GM12801 (cell line): ENCODE results near the gene DPP6.

Source experiments
- TF ChIP-seq, protein P1 (sequence below): IDR thresholded peaks from one replicate; pipeline ENCODE4 v1.5.1; 2011; ENCODE audit warnings: control low read depth; ENCODE audit not compliant: insufficient read length; ENCODE audit errors: extremely low read depth

Gene DPP6

GRCh38 chr7:154858836-154859537, 806.8 kb downstream of the DPP6 start:
- TF ChIP-seq, protein P1, sequence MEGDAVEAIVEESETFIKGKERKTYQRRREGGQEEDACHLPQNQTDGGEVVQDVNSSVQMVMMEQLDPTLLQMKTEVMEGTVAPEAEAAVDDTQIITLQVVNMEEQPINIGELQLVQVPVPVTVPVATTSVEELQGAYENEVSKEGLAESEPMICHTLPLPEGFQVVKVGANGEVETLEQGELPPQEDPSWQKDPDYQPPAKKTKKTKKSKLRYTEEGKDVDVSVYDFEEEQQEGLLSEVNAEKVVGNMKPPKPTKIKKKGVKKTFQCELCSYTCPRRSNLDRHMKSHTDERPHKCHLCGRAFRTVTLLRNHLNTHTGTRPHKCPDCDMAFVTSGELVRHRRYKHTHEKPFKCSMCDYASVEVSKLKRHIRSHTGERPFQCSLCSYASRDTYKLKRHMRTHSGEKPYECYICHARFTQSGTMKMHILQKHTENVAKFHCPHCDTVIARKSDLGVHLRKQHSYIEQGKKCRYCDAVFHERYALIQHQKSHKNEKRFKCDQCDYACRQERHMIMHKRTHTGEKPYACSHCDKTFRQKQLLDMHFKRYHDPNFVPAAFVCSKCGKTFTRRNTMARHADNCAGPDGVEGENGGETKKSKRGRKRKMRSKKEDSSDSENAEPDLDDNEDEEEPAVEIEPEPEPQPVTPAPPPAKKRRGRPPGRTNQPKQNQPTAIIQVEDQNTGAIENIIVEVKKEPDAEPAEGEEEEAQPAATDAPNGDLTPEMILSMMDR, result no peak

DNA sequence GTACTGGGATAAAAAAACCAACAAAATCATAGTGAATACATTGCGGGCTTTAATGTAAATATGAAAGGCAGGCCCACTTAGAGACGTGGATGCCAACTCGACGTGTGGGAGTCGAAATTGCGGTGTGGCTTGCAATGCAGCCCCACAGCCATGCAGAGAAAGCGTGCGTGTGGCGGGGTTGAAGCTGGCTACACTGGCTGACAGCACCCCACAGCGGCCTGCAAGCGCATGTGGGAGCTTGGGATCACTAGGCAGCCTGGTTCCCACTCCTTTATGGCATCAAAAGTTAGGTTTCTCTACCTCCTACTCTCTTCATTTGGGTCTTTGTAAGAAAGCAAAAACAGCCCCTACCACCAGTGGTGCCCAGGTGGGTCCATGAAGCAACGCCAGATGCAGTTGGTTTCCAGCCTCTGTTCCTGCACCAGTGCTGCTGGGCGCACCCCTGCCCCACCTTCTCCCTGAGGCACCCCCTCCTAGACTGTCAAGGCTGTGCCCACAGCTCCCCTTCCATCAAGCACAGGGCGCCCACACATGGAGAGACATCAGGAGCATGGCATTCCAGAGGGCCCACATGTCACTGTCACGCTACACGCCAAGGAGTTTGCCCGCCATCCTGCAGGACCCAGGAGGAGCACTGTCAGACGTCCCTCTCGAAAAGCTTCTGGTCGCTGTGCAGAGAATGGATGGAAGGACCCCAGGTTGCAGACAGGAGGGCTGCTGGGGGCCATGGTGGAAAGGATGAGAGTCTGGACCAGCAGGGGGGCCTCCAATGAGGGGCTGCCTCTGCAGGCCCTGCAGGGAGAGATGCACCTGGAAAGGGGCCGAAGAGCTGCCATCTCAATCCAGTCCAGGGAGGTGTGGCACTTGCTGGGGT, 807.8 kb downstream of the DPP6 start:
- TF ChIP-seq, protein P1, result no peak

DNA sequence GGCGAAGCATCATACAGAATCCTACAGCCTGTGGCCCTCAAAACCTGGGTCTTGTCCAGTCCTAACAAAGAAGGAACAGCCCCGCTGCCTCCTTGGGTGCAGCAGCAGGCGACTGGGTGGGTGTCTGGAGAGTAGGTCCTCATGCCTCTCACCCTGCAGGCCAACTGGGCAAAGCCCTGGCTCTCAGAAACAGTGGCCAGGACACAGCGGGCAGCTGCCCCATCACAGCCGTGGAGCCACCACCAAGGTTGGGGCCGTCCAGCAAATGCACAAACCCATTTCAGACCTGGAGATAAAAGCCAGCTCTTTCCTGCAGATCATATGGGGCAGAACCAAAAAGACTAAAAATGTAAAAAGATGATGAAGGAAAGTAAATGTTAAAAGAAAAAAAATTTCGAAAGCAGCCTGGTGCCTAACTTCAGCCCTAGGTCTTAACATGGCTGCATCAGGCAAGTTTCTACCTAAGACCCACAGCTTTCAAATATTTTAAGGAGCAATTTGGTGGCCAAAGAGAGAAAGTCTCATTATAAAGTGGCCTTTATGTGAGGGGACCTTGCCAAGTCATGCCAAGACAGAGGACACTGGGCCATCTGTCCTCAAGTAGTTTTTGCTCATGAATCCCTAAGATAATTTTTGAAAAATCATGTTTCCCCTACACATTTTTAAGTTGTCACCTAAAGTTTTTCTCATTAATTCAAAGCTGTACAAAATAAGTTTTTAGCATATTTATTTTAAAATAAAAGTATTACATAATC, 808.6 kb downstream of the DPP6 start:
- TF ChIP-seq, protein P1, result no peak

DNA sequence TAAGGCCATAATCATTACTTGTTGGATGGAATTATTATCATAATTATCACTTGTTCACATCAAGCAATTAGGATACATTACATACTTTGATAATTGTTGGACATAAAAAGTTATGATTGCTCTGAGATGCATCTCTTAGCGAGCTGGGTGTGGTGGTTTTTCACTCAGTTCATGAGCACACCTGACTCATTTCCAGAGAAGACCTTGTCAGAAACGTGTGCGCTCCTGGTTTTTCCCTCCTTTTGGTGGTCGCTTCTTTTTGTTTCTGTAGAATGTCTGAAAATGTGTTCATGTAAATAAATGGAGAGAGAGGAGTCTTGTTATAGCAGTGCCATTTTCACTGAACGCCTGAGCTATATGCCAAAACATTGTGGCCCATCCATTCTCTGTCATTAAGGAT, 809.4 kb downstream of the DPP6 start:
- TF ChIP-seq, protein P1, result no peak

DNA sequence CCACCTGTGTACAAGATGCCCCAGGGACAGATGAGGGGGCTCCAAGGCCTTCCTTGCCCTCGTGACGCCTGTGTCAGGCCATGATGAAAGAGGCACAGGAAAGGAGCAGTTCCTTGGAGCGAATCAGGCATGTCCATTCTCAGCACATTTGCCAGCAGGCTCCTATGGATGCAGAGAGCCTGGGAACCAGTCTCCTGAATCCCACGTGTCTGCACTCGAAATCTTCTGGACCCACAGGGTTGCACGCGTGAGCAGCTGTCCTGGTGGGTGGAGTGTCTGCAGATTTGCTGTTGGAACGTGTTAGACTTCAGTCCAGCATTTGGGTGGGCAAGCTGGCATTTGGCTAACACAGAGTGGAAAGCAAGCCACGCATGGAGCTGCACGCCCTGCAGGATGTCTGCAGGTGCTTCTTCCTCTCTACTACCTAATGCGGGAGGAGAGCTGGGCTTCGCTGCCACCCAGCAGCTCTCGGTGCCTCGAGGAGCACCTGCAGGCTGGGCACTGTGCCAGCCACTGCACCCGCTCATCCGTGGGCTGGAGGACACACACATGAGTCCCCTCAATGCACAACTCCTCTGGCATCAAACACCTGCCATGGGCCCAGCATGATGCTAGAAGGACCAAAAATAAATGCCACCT, 810.1 kb downstream of the DPP6 start:
- TF ChIP-seq, protein P1, result no peak

- TF ChIP-seq, protein P1, result no peak
These were observed 811.7 kb downstream of the DPP6 start for GRCh38 chr7:154863766-154864522.
